Activated B cell treated with CpG ODN at 0.5 μM for 24 hours (primary cell): ENCODE results near the gene TGM3. TPM values are rescaled to one million over a fixed set of nuclear protein-coding genes. Genes with fewer than 3 reads are reported as not detected.

Source experiments
- ATAC-seq: fragments of 200-7000 bp; cut with Tn5 transposase; one replicate; pipeline ENCODE4 v1.10.0; 2021; ENCODE audit warnings: low read depth, mild to moderate bottlenecking, moderate library complexity
- CTCF ChIA-PET: fragments of 350-600 bp; sonication (Branson Sonifier 250); formaldehyde crosslinking; loops from one replicate; lab custom pipeline; 2021; ENCODE audit warnings: antibody characterized with exemption; lab: Charles Lee
- POLR2A ChIA-PET: fragments of 350-600 bp; sonication (Branson Sonifier 250); formaldehyde crosslinking; loops from one replicate; lab custom pipeline; 2021; ENCODE audit warnings: antibody characterized with exemption; lab: Charles Lee
- DNase-seq: peaks from one replicate; pipeline ENCODE4 v3.0.0; 2022
- H3K27ac Mint-ChIP-seq: one replicate; pipeline ENCODE4 v1.8.0; 2020; ENCODE audit warnings: mixed read lengths
- H3K27me3 Mint-ChIP-seq: one replicate; pipeline ENCODE4 v1.8.0; 2021; ENCODE audit warnings: mixed read lengths
- H3K36me3 Mint-ChIP-seq: one replicate; pipeline ENCODE4 v1.8.0; 2021; ENCODE audit warnings: low read depth, mixed read lengths
- H3K4me1 Mint-ChIP-seq: one replicate; pipeline ENCODE4 v1.8.0; 2021; ENCODE audit warnings: mixed read lengths
- H3K4me3 Mint-ChIP-seq: one replicate; pipeline ENCODE4 v1.8.0; 2020; ENCODE audit warnings: mild to moderate bottlenecking, mixed read lengths
- H3K9me3 Mint-ChIP-seq: one replicate; pipeline ENCODE4 v1.8.0; 2020; ENCODE audit warnings: mixed read lengths
- intact Hi-C: fragments of 100-400 bp; cut with micrococcal nuclease; formaldehyde crosslinking; loops from one replicate; pipeline ENCODE4 v1.15.1; 2024
- total RNA-seq: library from RNA; stranded (reverse); gene quantifications from 2 replicates; pipeline ENCODE4 v1.2.3, GENCODE V29; 2022
- TF ChIP-seq, protein P1 (sequence below): fragments of 200-600 bp; IDR thresholded peaks from one replicate; pipeline ENCODE4 v1.8.0; 2022; ENCODE audit warnings: antibody characterized with exemption, mild to moderate bottlenecking

The TGM3 gene
- total RNA-seq, 1 donor from 2014 or later, result not detected

DNA sequence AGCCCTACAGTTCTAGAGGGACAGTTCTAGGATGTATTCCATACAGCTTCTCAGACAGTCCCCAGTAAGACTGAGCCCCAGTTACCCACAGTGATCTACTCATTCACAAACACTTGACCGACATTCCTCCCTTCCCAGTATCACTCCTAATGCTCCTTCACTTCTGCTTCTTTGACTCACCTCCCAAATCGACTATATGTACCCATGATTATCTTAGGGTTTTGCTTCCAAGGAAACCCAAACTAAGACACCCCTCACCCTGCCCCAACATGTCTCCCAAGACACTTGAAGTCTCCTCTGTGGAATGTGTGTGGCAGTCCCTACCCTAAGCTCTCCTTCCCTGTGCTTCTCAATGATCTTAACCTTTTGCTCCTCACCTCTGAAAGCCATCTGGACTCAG lies 61.3 kb downstream of the TGM3 start:
- POLR2A ChIA-PET, result no interaction called here
- Mint-ChIP-seq H3K4me3 (no peak overlapping the region), H3K9me3 (peaks cover 21% of the 10 kb centered on the region), H3K27me3 (peaks cover 28% of the 10 kb centered on the region), H3K4me1 (no peaks in the 10 kb centered on the region), H3K36me3 (peaks cover 3% of the 10 kb centered on the region), H3K27ac (no peak overlapping the region)
- TF ChIP-seq, protein P1, sequence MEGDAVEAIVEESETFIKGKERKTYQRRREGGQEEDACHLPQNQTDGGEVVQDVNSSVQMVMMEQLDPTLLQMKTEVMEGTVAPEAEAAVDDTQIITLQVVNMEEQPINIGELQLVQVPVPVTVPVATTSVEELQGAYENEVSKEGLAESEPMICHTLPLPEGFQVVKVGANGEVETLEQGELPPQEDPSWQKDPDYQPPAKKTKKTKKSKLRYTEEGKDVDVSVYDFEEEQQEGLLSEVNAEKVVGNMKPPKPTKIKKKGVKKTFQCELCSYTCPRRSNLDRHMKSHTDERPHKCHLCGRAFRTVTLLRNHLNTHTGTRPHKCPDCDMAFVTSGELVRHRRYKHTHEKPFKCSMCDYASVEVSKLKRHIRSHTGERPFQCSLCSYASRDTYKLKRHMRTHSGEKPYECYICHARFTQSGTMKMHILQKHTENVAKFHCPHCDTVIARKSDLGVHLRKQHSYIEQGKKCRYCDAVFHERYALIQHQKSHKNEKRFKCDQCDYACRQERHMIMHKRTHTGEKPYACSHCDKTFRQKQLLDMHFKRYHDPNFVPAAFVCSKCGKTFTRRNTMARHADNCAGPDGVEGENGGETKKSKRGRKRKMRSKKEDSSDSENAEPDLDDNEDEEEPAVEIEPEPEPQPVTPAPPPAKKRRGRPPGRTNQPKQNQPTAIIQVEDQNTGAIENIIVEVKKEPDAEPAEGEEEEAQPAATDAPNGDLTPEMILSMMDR, result no peak
- intact Hi-C loops, result no loop called here
- CTCF ChIA-PET, result no interaction called here
- ATAC-seq, result no peak
- DNase-seq, result no peak

DNA sequence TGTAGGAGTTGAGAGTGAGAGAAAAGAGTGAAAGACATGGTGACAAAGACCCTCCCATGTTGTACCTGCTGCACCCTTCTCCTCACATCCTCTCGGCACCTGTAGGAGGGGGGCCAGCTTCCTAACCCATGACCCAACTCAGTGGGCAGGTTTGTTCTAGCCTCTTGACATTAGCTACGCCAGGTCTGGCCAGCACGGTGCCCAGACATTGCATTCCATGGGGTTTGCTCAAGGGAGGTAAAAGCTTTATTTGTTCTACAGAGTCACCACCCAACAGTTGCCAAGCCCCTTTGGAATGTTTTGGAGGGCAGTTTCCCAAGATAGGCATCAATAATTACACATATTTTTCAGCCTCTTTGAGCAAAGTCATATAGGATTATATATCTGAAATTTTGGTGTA lies 62.2 kb downstream of the TGM3 start:
- peaks cover 28% of the 10 kb centered on the region for H3K27me3 Mint-ChIP-seq
- ChIA-PET POLR2A (no interaction called here), CTCF (no interaction called here)
- TF ChIP-seq, protein P1, result no peak
- H3K4me1 Mint-ChIP-seq, result no peaks in the 10 kb centered on the region
- H3K9me3 Mint-ChIP-seq, result peaks cover 21% of the 10 kb centered on the region
- ATAC-seq (no peak), DNase-seq (no peak)
- no peak overlapping the region for H3K27ac Mint-ChIP-seq
- peaks cover 3% of the 10 kb centered on the region for H3K36me3 Mint-ChIP-seq
- intact Hi-C loops, result no loop called here
- no peak overlapping the region for H3K4me3 Mint-ChIP-seq

DNA sequence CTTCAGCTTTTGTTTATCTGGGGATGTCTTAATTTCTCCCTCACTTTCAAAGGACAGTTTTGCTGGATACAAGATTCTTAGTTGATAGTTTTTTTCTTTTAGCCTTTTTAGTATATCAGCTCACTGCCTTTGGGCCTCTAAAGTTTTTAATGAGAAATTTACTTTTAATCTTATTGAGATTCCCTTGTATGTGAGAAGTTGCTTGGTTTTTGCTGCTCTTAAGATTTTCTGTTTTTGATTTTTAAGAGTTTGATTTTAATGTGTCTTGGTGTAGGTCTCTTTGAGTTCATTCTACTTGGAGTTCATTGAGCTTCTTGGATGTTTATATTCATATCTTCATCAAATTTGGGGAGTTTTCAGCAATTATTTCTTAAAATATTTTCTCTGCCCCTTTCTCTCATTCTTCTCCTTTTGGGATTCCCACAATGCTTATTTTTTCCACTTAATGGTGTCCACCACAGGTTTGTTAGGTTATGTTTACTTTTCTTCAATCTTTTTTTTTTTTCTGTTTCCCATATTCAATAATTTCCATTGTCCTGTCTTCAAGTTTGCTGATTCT lies 65.3 kb downstream of the TGM3 start:
- ATAC-seq (no peak), DNase-seq (no peak)
- H3K9me3 Mint-ChIP-seq, result peaks cover 21% of the 10 kb centered on the region
- intact Hi-C loops, result no loop called here
- peaks cover 3% of the 10 kb centered on the region for H3K36me3 Mint-ChIP-seq
- POLR2A ChIA-PET, result no interaction called here
- no peak overlapping the region for H3K4me3 Mint-ChIP-seq
- TF ChIP-seq, protein P1, result no peak
- CTCF ChIA-PET, result no interaction called here
- peaks cover 37% of the 10 kb centered on the region for H3K27me3 Mint-ChIP-seq
- H3K4me1 Mint-ChIP-seq, result no peaks in the 10 kb centered on the region
- no peak overlapping the region for H3K27ac Mint-ChIP-seq

DNA sequence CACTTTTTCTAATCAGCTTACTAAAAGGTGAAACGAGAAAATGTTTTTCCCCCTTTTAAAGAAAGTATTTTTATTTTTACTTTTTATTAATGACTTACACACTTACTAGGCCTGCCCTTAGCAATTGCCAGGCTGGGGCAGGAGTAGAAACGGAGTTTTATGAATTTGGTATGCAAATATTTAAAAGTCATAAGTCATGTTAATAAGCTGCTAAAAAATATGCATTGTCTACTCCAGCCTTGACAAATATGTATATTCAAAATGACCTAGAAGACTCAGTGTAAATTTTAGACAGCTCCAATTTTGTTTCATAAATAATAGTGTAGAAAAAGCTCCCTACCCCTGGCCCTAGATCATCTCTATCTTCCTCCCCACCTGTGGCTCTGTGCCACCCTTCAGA lies 67.4 kb downstream of the TGM3 start:
- H3K9me3 Mint-ChIP-seq, result peaks cover 21% of the 10 kb centered on the region
- ChIA-PET CTCF (no interaction called here), POLR2A (no interaction called here)
- H3K27me3 Mint-ChIP-seq, result peaks cover 35% of the 10 kb centered on the region
- ATAC-seq (no peak), DNase-seq (no peak)
- intact Hi-C loops, result no loop called here
- TF ChIP-seq, protein P1, result no peak
- no peaks in the 10 kb centered on the region for H3K4me1 Mint-ChIP-seq
- H3K27ac Mint-ChIP-seq, result no peak overlapping the region
- peaks cover 3% of the 10 kb centered on the region for H3K36me3 Mint-ChIP-seq
- H3K4me3 Mint-ChIP-seq, result no peak overlapping the region

DNA sequence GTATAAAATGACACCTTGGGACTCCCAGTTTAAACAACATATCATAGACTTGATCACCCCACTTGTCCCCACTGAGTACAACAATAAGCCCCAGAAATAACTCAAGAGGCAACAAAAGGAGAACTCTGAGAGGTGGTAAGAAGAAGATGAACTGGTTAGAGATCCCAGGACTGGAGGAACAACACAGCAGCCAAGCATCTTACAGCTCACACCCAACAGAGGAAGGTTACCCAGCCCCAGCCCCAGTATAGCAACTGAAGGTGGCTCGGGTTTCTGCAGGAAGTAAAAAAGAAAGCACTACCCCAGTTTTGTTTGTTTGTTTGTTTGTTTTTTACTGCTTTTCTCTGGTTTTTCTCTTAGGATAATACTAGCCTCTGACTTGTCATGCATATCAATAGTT lies 67.8 kb downstream of the TGM3 start:
- H3K27me3 Mint-ChIP-seq, result peaks cover 35% of the 10 kb centered on the region
- ATAC-seq (no peak), DNase-seq (no peak)
- CTCF ChIA-PET, result no interaction called here
- POLR2A ChIA-PET, result interaction anchor here (0.6 kb wide), 1 partner anchor 15 kb away, joined by 5 read pairs; no protein-coding TSS in a partner anchor
- H3K27ac Mint-ChIP-seq, result no peak overlapping the region
- TF ChIP-seq, protein P1, result no peak
- intact Hi-C loops, result no loop called here
- peaks cover 23% of the 10 kb centered on the region for H3K9me3 Mint-ChIP-seq
- peaks cover 3% of the 10 kb centered on the region for H3K36me3 Mint-ChIP-seq
- H3K4me3 Mint-ChIP-seq, result no peak overlapping the region
- no peaks in the 10 kb centered on the region for H3K4me1 Mint-ChIP-seq
